DND-41 (cell line): Measurements from ENCODE around the gene GABRG2.

Experiments used
- ATAC-seq: fragments of 200-7000 bp; cut with Tn5 transposase; 3 replicates; pipeline ENCODE4 v1.9.1; 2021; ENCODE audit warnings: low read depth; ENCODE audit not compliant: insufficient read depth
- DNase-seq: peaks from one replicate; pipeline ENCODE4 v3.0.0-alpha.2; 2020
- H2AFZ ChIP-seq: 2 replicates; pipeline ENCODE4 v1.6.0; 2012; ENCODE audit warnings: low read depth, low read length
- H3K27ac ChIP-seq: 2 replicates; pipeline ENCODE4 v1.5.1; 2012; ENCODE audit warnings: low read length, inconsistent platforms
- H3K27me3 ChIP-seq: fragments of 200-600 bp; sonication (generic); 2 replicates; pipeline ENCODE4 v1.6.0; 2012; ENCODE audit warnings: low read length, mild to moderate bottlenecking, inconsistent platforms; ENCODE audit not compliant: insufficient read depth, poor library complexity
- H3K36me3 ChIP-seq: 2 replicates; pipeline ENCODE4 v1.5.1; 2012; ENCODE audit warnings: low read length, inconsistent platforms; ENCODE audit not compliant: insufficient read depth
- H3K4me1 ChIP-seq: 2 replicates; pipeline ENCODE4 v1.5.1; 2012; ENCODE audit warnings: mild to moderate bottlenecking, low read length; ENCODE audit not compliant: insufficient read depth
- H3K4me2 ChIP-seq: 2 replicates; pipeline ENCODE4 v1.6.0; 2012; ENCODE audit warnings: mild to moderate bottlenecking, moderate library complexity, low read length, inconsistent platforms; ENCODE audit not compliant: insufficient read depth
- H3K4me3 ChIP-seq, 2 experiments: fragments of 200-600 bp in 1 of 2; shearing (Covaris generic) in 1 of 2; 2 replicates each; pipeline ENCODE4 v1.5.1; 2012 to 2016; ENCODE audit warnings: inconsistent platforms in 2 of 2, low read length in 2 of 2, mild to moderate bottlenecking in 2 of 2, low read depth in 1 of 2, moderate library complexity in 1 of 2
- H3K79me2 ChIP-seq: 2 replicates; pipeline ENCODE4 v1.6.0; 2012; ENCODE audit warnings: low read length, inconsistent platforms; ENCODE audit not compliant: insufficient read depth
- H3K9ac ChIP-seq: 2 replicates; pipeline ENCODE4 v1.6.0; 2012; ENCODE audit warnings: low read depth, mild to moderate bottlenecking, inconsistent platforms, low read length, moderate library complexity
- H3K9me3 ChIP-seq: 2 replicates; pipeline ENCODE4 v1.5.1; 2012; ENCODE audit warnings: low read length, moderate library complexity, mild to moderate bottlenecking, inconsistent platforms; ENCODE audit not compliant: insufficient read depth, severe bottlenecking
- H4K20me1 ChIP-seq: 2 replicates; pipeline ENCODE4 v1.6.0; 2012; ENCODE audit warnings: low read length; ENCODE audit not compliant: insufficient read depth
- EZH2 ChIP-seq: IDR thresholded peaks from 3 replicates; pipeline ENCODE4 v1.6.1; 2012; ENCODE audit warnings: borderline replicate concordance, low read depth, mild to moderate bottlenecking, moderate library complexity, low read length, inconsistent platforms; ENCODE audit not compliant: severe bottlenecking
- TF ChIP-seq, protein P1 (sequence below): IDR thresholded peaks from 2 replicates; pipeline ENCODE4 v1.5.1; 2012; ENCODE audit warnings: borderline replicate concordance, low read length, moderate library complexity, mild to moderate bottlenecking; ENCODE audit not compliant: poor library complexity, severe bottlenecking; ENCODE audit errors: extremely low read depth

GABRG2 gene

GRCh38 chr5:162128117-162128516 is 60.5 kb downstream of the GABRG2 start:
- no peak overlapping the region for H3K27ac ChIP-seq
- H3K4me2 ChIP-seq = no peak overlapping the region
- H3K79me2 ChIP-seq = no peaks in the 10 kb centered on the region
- no peak overlapping the region for H3K4me3 ChIP-seq
- TF ChIP-seq, protein P1, sequence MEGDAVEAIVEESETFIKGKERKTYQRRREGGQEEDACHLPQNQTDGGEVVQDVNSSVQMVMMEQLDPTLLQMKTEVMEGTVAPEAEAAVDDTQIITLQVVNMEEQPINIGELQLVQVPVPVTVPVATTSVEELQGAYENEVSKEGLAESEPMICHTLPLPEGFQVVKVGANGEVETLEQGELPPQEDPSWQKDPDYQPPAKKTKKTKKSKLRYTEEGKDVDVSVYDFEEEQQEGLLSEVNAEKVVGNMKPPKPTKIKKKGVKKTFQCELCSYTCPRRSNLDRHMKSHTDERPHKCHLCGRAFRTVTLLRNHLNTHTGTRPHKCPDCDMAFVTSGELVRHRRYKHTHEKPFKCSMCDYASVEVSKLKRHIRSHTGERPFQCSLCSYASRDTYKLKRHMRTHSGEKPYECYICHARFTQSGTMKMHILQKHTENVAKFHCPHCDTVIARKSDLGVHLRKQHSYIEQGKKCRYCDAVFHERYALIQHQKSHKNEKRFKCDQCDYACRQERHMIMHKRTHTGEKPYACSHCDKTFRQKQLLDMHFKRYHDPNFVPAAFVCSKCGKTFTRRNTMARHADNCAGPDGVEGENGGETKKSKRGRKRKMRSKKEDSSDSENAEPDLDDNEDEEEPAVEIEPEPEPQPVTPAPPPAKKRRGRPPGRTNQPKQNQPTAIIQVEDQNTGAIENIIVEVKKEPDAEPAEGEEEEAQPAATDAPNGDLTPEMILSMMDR = no peak
- TF ChIP-seq EZH2 = no peak
- no peaks in the 10 kb centered on the region for H3K9me3 ChIP-seq
- no peak for DNase-seq
- H4K20me1 ChIP-seq = no peaks in the 10 kb centered on the region
- H3K36me3 ChIP-seq = no peaks in the 10 kb centered on the region
- ATAC-seq = no peak
- H2AFZ ChIP-seq = no peak overlapping the region
- H3K27me3 ChIP-seq = no peaks in the 10 kb centered on the region
- no peak overlapping the region for H3K9ac ChIP-seq
- no peaks in the 10 kb centered on the region for H3K4me1 ChIP-seq

DNA sequence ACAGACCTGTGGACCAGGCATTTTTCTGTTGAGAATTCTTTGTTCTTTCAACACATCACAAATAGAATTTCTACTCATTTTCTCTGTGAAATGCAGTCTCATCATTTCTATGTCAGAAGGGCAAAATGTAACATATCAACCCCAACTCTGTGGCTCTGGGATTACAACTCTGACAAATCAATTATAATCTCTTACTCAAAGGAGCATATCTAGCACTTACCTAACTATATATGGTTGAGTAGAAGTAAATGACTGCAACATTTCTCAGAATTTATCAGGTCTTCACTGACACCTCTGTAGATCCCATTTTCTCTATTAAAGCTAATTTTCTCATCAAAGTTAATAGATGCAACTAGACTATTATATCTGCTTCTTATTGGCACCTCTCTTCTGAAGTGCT is 64.8 kb downstream of the GABRG2 start:
- Histone ChIP-seq H3K79me2 (no peaks in the 10 kb centered on the region), H3K4me2 (no peak overlapping the region), H3K9ac (no peak overlapping the region), H4K20me1 (no peaks in the 10 kb centered on the region), H3K27ac (no peak overlapping the region), H3K36me3 (no peaks in the 10 kb centered on the region), H3K9me3 (no peaks in the 10 kb centered on the region), H2AFZ (no peak overlapping the region), H3K4me1 (no peaks in the 10 kb centered on the region), H3K4me3 (no peak overlapping the region), H3K27me3 (no peaks in the 10 kb centered on the region)
- no peak for ATAC-seq
- TF ChIP-seq, protein P1 = no peak
- no peak for TF ChIP-seq EZH2
- no peak for DNase-seq

DNA sequence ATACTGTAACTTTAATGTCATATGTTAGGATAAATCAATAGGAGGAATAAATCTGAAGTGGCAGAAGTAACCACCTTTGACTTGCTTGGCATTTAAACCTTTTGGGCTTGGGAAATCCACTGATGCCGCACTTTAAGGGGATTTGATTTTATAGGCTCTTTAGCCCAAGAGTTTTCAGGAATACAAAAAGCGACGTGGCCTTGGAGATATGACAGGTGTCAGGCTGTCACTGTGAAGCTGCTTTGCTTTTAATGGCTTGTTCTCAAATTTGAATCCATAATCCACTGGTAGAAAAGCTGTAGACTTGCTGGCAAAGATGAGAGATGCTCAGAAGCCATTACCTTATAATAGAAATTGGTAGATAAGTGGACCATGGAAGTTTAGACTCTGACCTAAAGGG is 71.6 kb downstream of the GABRG2 start:
- no peak overlapping the region for H3K27ac ChIP-seq
- no peaks in the 10 kb centered on the region for H4K20me1 ChIP-seq
- H3K4me1 ChIP-seq = no peaks in the 10 kb centered on the region
- no peak overlapping the region for H3K4me3 ChIP-seq
- H3K9me3 ChIP-seq = no peaks in the 10 kb centered on the region
- H2AFZ ChIP-seq = no peak overlapping the region
- H3K79me2 ChIP-seq = no peaks in the 10 kb centered on the region
- ATAC-seq (no peak), DNase-seq (no peak)
- no peak overlapping the region for H3K4me2 ChIP-seq
- H3K36me3 ChIP-seq = no peaks in the 10 kb centered on the region
- TF ChIP-seq EZH2 = no peak
- TF ChIP-seq, protein P1 = no peak
- H3K27me3 ChIP-seq = no peaks in the 10 kb centered on the region
- no peak overlapping the region for H3K9ac ChIP-seq

GRCh38 chr5:162154242-162154641 is 86.7 kb downstream of the GABRG2 start:
- H3K36me3 ChIP-seq = no peaks in the 10 kb centered on the region
- H2AFZ ChIP-seq = no peak overlapping the region
- H3K4me2 ChIP-seq = no peak overlapping the region
- H3K9me3 ChIP-seq = no peaks in the 10 kb centered on the region
- TF ChIP-seq, protein P1 = no peak
- no peak for TF ChIP-seq EZH2
- H3K4me1 ChIP-seq = no peaks in the 10 kb centered on the region
- H3K9ac ChIP-seq = no peak overlapping the region
- H4K20me1 ChIP-seq = no peaks in the 10 kb centered on the region
- ATAC-seq (no peak), DNase-seq (no peak)
- no peaks in the 10 kb centered on the region for H3K79me2 ChIP-seq
- no peaks in the 10 kb centered on the region for H3K27me3 ChIP-seq
- H3K27ac ChIP-seq = no peak overlapping the region
- no peak overlapping the region for H3K4me3 ChIP-seq
